Left renal pelvis (tissue), 4 donors: ENCODE results near the gene QSER1. TPM values are rescaled to one million over a fixed set of nuclear protein-coding genes. Genes with fewer than 3 reads are reported as not detected.

Experiments
- polyA plus RNA-seq, 4 donors: library from polyadenylated mRNA; unstranded; fragments of 120-200 nt; gene quantifications; one replicate each; pipeline ENCODE4 v1.2.1, GENCODE V29; 2013; ENCODE audit not compliant: insufficient read length in 4 of 4

QSER1 gene
- polyA plus RNA-seq, 4 donors, result 41.4 to 50.0 (median 45.4) TPM

Other genes starting within 250 kb of the QSER1 start
- under 1 TPM; 0.19 to 0.34 (median 0.25) TPM for gene CCDC73, start 98.1 kb upstream of the QSER1 start, polyA plus RNA-seq
- gene PRRG4, start 62.9 kb upstream of the QSER1 start, polyA plus RNA-seq, result 1 to 10 TPM in 3 of 4 donors, under 1 TPM in 1; 0.45 to 6.6 (median 6.5) TPM
- gene DEPDC7, start 123.1 kb downstream of the QSER1 start, polyA plus RNA-seq, result 1 to 10 TPM; 4.6 to 9.1 (median 6.5) TPM
- 10 to 100 TPM; 10.7 to 12.6 (median 11.3) TPM for gene TCP11L1, start 146.8 kb downstream of the QSER1 start, polyA plus RNA-seq